Fibroblast of skin of abdomen (primary cell): ENCODE data around the gene CARMIL1.

ENCODE experiments used
- DNase-seq: peaks from one replicate; pipeline ENCODE4 v3.0.0-alpha.2; 2013

CARMIL1 gene

GRCh38 chr6:25446830-25447569 lies 167.8 kb downstream of the CARMIL1 start:
- no peak for DNase-seq

- no peak for DNase-seq
Measured at GRCh38 chr6:25447570-25447929, 168.4 kb downstream of the CARMIL1 start.

GRCh38 chr6:25448965-25449538 lies 169.9 kb downstream of the CARMIL1 start:
- DNase-seq, result no peak

GRCh38 chr6:25449774-25450173 lies 170.6 kb downstream of the CARMIL1 start:
- no peak for DNase-seq

- no peak for DNase-seq
Measured at GRCh38 chr6:25450469-25451198, 171.5 kb downstream of the CARMIL1 start.

GRCh38 chr6:25452031-25452430 lies 172.9 kb downstream of the CARMIL1 start:
- no peak for DNase-seq

GRCh38 chr6:25453288-25453687 lies 174.1 kb downstream of the CARMIL1 start:
- no peak for DNase-seq

- DNase-seq, result no peak
Measured at GRCh38 chr6:25454136-25454535, 175.0 kb downstream of the CARMIL1 start.

GRCh38 chr6:25456249-25457040 lies 177.3 kb downstream of the CARMIL1 start:
- no peak for DNase-seq

GRCh38 chr6:25457516-25457915 lies 178.3 kb downstream of the CARMIL1 start:
- no peak for DNase-seq

- peak; percentile 76 for DNase-seq
Measured at GRCh38 chr6:25458485-25458884, 179.3 kb downstream of the CARMIL1 start.

- DNase-seq, result no peak
Measured at GRCh38 chr6:25462235-25462897, 183.2 kb downstream of the CARMIL1 start.

- DNase-seq, result no peak
Measured at GRCh38 chr6:25463441-25463840, 184.3 kb downstream of the CARMIL1 start.

GRCh38 chr6:25464225-25464624 lies 185.1 kb downstream of the CARMIL1 start:
- no peak for DNase-seq

- no peak for DNase-seq
Measured at GRCh38 chr6:25465941-25466340, 186.8 kb downstream of the CARMIL1 start.

- DNase-seq, result no peak
Measured at GRCh38 chr6:25468881-25469280, 189.7 kb downstream of the CARMIL1 start.

- DNase-seq, result no peak
Measured at GRCh38 chr6:25469797-25470388, 190.7 kb downstream of the CARMIL1 start.

GRCh38 chr6:25472306-25472705 lies 193.1 kb downstream of the CARMIL1 start:
- no peak for DNase-seq

- DNase-seq, result no peak
Measured at GRCh38 chr6:25472906-25473305, 193.7 kb downstream of the CARMIL1 start.

- no peak for DNase-seq
Measured at GRCh38 chr6:25473447-25473846, 194.3 kb downstream of the CARMIL1 start.

- peak; percentile 62 for DNase-seq
Measured at GRCh38 chr6:25476126-25476525, 197.0 kb downstream of the CARMIL1 start.

GRCh38 chr6:25477006-25477590 lies 197.9 kb downstream of the CARMIL1 start:
- DNase-seq, result peak; percentile 73
